ENCODE measurements around the gene ZNF541. TPM values are rescaled to one million over a fixed set of nuclear protein-coding genes. Genes with fewer than 3 reads are reported as not detected.
A peak's percentile ranks its signal among the peaks of the same experiment; 100 is the strongest.

The ZNF541 gene
- total and polyA plus RNA-seq, 3 experiments from 2014 or later = 0.13 to 0.44 (median 0.18) TPM

- Histone ChIP-seq H3K27ac (ENCODE audit: low read depth, low read length) (no peak overlapping the region), H3K4me3 (ENCODE audit: low read length) (no peak overlapping the region), H3K27me3 (ENCODE audit: insufficient read depth, low read length, poor library complexity, severe bottlenecking) (no peaks in the 10 kb centered on the region), H3K9me3 (ENCODE audit: low read length) (no peaks in the 10 kb centered on the region), H3K36me3 (ENCODE audit: insufficient read depth, low read length) (no peaks in the 10 kb centered on the region), H3K4me1 (ENCODE audit: insufficient read depth, low read length) (no peaks in the 10 kb centered on the region)
- no peaks in the 10 kb centered on the region for H3K36me3 Mint-ChIP-seq
- H3K27ac Mint-ChIP-seq = peak overlapping the region in 1 of 8 donors; percentile 55
- DNase-seq = no peak
- H3K4me1 Mint-ChIP-seq = peaks cover 7 to 14% (median 10%) of the 10 kb centered on the region in 3 donors
- H3K4me3 Mint-ChIP-seq = no peak overlapping the region
- POLR2A ChIA-PET = no interaction called here
- H3K9me3 Mint-ChIP-seq = no peaks in the 10 kb centered on the region
- CTCF ChIA-PET = no interaction called here
- no peaks in the 10 kb centered on the region for H3K27me3 Mint-ChIP-seq
Observed at GRCh38 chr19:47569331-47569730, 3.6 kb downstream of the ZNF541 start.

- H3K9me3 Mint-ChIP-seq = no peaks in the 10 kb centered on the region
- no peak for DNase-seq
- no peak overlapping the region for H3K4me3 ChIP-seq (ENCODE audit: low read length)
- ChIA-PET POLR2A (no interaction called here), CTCF (no interaction called here)
- no peaks in the 10 kb centered on the region for H3K36me3 Mint-ChIP-seq
- peak overlapping the region in 1 of 8 donors; percentile 3 for H3K27ac Mint-ChIP-seq
- peaks cover 0 to 5% (median 2%) of the 10 kb centered on the region in 3 donors for H3K4me1 Mint-ChIP-seq
- no peak overlapping the region for H3K27ac ChIP-seq (ENCODE audit: low read depth, low read length)
- H3K4me3 Mint-ChIP-seq = no peak overlapping the region
- no peaks in the 10 kb centered on the region for H3K27me3 Mint-ChIP-seq
- no peaks in the 10 kb centered on the region for H3K36me3 ChIP-seq (ENCODE audit: insufficient read depth, low read length)
- no peaks in the 10 kb centered on the region for H3K9me3 ChIP-seq (ENCODE audit: low read length)
- H3K27me3 ChIP-seq (ENCODE audit: insufficient read depth, low read length, poor library complexity, severe bottlenecking) = no peaks in the 10 kb centered on the region
- H3K4me1 ChIP-seq (ENCODE audit: insufficient read depth, low read length) = no peaks in the 10 kb centered on the region
Observed at GRCh38 chr19:47564081-47564480, 8.9 kb downstream of the ZNF541 start.

- H3K4me1 ChIP-seq (ENCODE audit: insufficient read depth, low read length) = no peaks in the 10 kb centered on the region
- H3K27ac ChIP-seq (ENCODE audit: low read depth, low read length) = no peak overlapping the region
- DNase-seq = no peak
- no peaks in the 10 kb centered on the region for H3K9me3 ChIP-seq (ENCODE audit: low read length)
- H3K4me1 Mint-ChIP-seq = peaks cover 0 to 5% (median 2%) of the 10 kb centered on the region in 3 donors
- H3K9me3 Mint-ChIP-seq = no peaks in the 10 kb centered on the region
- H3K36me3 ChIP-seq (ENCODE audit: insufficient read depth, low read length) = no peaks in the 10 kb centered on the region
- ChIA-PET CTCF (interaction anchor here (1.3 kb wide), 1 partner anchor 49 kb away, joined by 4 read pairs; no protein-coding TSS in a partner anchor), POLR2A (no interaction called here)
- no peak overlapping the region for H3K27ac Mint-ChIP-seq
- H3K4me3 ChIP-seq (ENCODE audit: low read length) = no peak overlapping the region
- no peaks in the 10 kb centered on the region for H3K36me3 Mint-ChIP-seq
- no peak overlapping the region for H3K4me3 Mint-ChIP-seq
- no peaks in the 10 kb centered on the region for H3K27me3 Mint-ChIP-seq
- no peaks in the 10 kb centered on the region for H3K27me3 ChIP-seq (ENCODE audit: insufficient read depth, low read length, poor library complexity, severe bottlenecking)
Observed at GRCh38 chr19:47561440-47562057, 11.4 kb downstream of the ZNF541 start.

GRCh38 chr19:47560999-47561398, 11.9 kb downstream of the ZNF541 start:
- Mint-ChIP-seq H3K27ac (no peak overlapping the region), H3K36me3 (no peaks in the 10 kb centered on the region), H3K4me3 (no peak overlapping the region), H3K27me3 (no peaks in the 10 kb centered on the region), H3K4me1 (peaks cover 0 to 5% (median 2%) of the 10 kb centered on the region in 3 donors), H3K9me3 (no peaks in the 10 kb centered on the region)
- no peaks in the 10 kb centered on the region for H3K27me3 ChIP-seq (ENCODE audit: insufficient read depth, low read length, poor library complexity, severe bottlenecking)
- no peak overlapping the region for H3K4me3 ChIP-seq (ENCODE audit: low read length)
- DNase-seq = no peak
- H3K36me3 ChIP-seq (ENCODE audit: insufficient read depth, low read length) = no peaks in the 10 kb centered on the region
- ChIA-PET POLR2A (no interaction called here), CTCF (interaction anchor here (0.7 to 1.3 kb wide), 4 partner anchors 46 to 79 kb away, joined by 3 to 4 read pairs (median 3); partner anchors contain the start of gene NAPA)
- no peaks in the 10 kb centered on the region for H3K9me3 ChIP-seq (ENCODE audit: low read length)
- H3K27ac ChIP-seq (ENCODE audit: low read depth, low read length) = no peak overlapping the region
- H3K4me1 ChIP-seq (ENCODE audit: insufficient read depth, low read length) = no peaks in the 10 kb centered on the region

GRCh38 chr19:47550129-47550528, 22.8 kb downstream of the ZNF541 start:
- Mint-ChIP-seq H3K36me3 (no peaks in the 10 kb centered on the region), H3K27me3 (peaks cover 2 to 4% of the 10 kb centered on the region in 2 donors), H3K4me3 (no peak overlapping the region), H3K9me3 (no peaks in the 10 kb centered on the region), H3K27ac (no peak overlapping the region), H3K4me1 (peaks cover 0 to 3% (median 0%) of the 10 kb centered on the region in 3 donors)
- POLR2A ChIA-PET = interaction anchor here (0.6 kb wide), 1 partner anchor 64 kb away, joined by 4 read pairs; no protein-coding TSS in a partner anchor
- Histone ChIP-seq H3K4me1 (ENCODE audit: insufficient read depth, low read length) (no peaks in the 10 kb centered on the region), H3K36me3 (ENCODE audit: insufficient read depth, low read length) (no peaks in the 10 kb centered on the region), H3K9me3 (ENCODE audit: low read length) (no peaks in the 10 kb centered on the region), H3K27ac (ENCODE audit: low read depth, low read length) (no peak overlapping the region), H3K27me3 (ENCODE audit: insufficient read depth, low read length, poor library complexity, severe bottlenecking) (no peaks in the 10 kb centered on the region), H3K4me3 (ENCODE audit: low read length) (no peak overlapping the region)
- no peak for DNase-seq
- CTCF ChIA-PET = interaction anchor here (1.3 to 1.6 kb wide), 2 partner anchors 10 to 13 kb away, joined by 4 read pairs; no protein-coding TSS in a partner anchor

- H3K4me1 Mint-ChIP-seq = peaks cover 0 to 4% (median 3%) of the 10 kb centered on the region in 3 donors
- no peak overlapping the region for H3K27ac ChIP-seq (ENCODE audit: low read depth, low read length)
- no peaks in the 10 kb centered on the region for H3K36me3 ChIP-seq (ENCODE audit: insufficient read depth, low read length)
- H3K4me3 Mint-ChIP-seq = no peak overlapping the region
- H3K9me3 Mint-ChIP-seq = no peaks in the 10 kb centered on the region
- H3K27me3 Mint-ChIP-seq = peaks cover 2 to 8% of the 10 kb centered on the region in 2 donors
- ChIA-PET CTCF (no interaction called here), POLR2A (no interaction called here)
- H3K9me3 ChIP-seq (ENCODE audit: low read length) = no peaks in the 10 kb centered on the region
- no peaks in the 10 kb centered on the region for H3K27me3 ChIP-seq (ENCODE audit: insufficient read depth, low read length, poor library complexity, severe bottlenecking)
- no peaks in the 10 kb centered on the region for H3K36me3 Mint-ChIP-seq
- H3K4me1 ChIP-seq (ENCODE audit: insufficient read depth, low read length) = no peaks in the 10 kb centered on the region
- no peak overlapping the region for H3K4me3 ChIP-seq (ENCODE audit: low read length)
- no peak overlapping the region for H3K27ac Mint-ChIP-seq
- no peak for DNase-seq
Observed at GRCh38 chr19:47549261-47549862, 23.6 kb downstream of the ZNF541 start.

- no peaks in the 10 kb centered on the region for H3K9me3 Mint-ChIP-seq
- H3K4me1 Mint-ChIP-seq = peaks cover 2 to 11% (median 7%) of the 10 kb centered on the region in 3 donors
- H3K36me3 Mint-ChIP-seq = peaks cover 0 to 4% (median 0%) of the 10 kb centered on the region in 3 donors
- H3K27me3 Mint-ChIP-seq = peaks cover 5 to 16% of the 10 kb centered on the region in 2 donors
- H3K9me3 ChIP-seq (ENCODE audit: low read length) = no peaks in the 10 kb centered on the region
- ChIA-PET CTCF (no interaction called here), POLR2A (no interaction called here)
- no peak overlapping the region for H3K4me3 Mint-ChIP-seq
- H3K4me1 ChIP-seq (ENCODE audit: insufficient read depth, low read length) = peaks cover 2% of the 10 kb centered on the region
- no peak overlapping the region for H3K4me3 ChIP-seq (ENCODE audit: low read length)
- H3K27ac ChIP-seq (ENCODE audit: low read depth, low read length) = no peak overlapping the region
- no peak for DNase-seq
- no peaks in the 10 kb centered on the region for H3K36me3 ChIP-seq (ENCODE audit: insufficient read depth, low read length)
- H3K27ac Mint-ChIP-seq = peak overlapping the region in 2 of 8 donors; percentile 42 to 47
- no peaks in the 10 kb centered on the region for H3K27me3 ChIP-seq (ENCODE audit: insufficient read depth, low read length, poor library complexity, severe bottlenecking)
Observed at GRCh38 chr19:47547199-47547598, 25.7 kb downstream of the ZNF541 start.
